Progenitor cell of endocrine pancreas (in vitro differentiated cells): Measurements from ENCODE around the gene SEC23A. TPM values are rescaled to one million over a fixed set of nuclear protein-coding genes. Genes with fewer than 3 reads are reported as not detected.
A peak's percentile ranks its signal among the peaks of the same experiment; 100 is the strongest.

ENCODE experiments used
- DNase-seq: peaks from one replicate; pipeline ENCODE4 v3.0.0; 2021; ENCODE audit warnings: low spot score; ENCODE audit not compliant: unreplicated experiment
- H3K27ac Mint-ChIP-seq: 2 replicates; pipeline ENCODE4 v1.8.0; 2021; ENCODE audit warnings: mild to moderate bottlenecking, moderate library complexity, mixed read lengths
- H3K27me3 Mint-ChIP-seq: 2 replicates; pipeline ENCODE4 v1.8.0; 2021; ENCODE audit warnings: mixed read lengths
- H3K36me3 Mint-ChIP-seq: 2 replicates; pipeline ENCODE4 v1.8.0; 2022; ENCODE audit warnings: mixed read lengths; ENCODE audit not compliant: insufficient read depth
- H3K4me1 Mint-ChIP-seq: 2 replicates; pipeline ENCODE4 v1.8.0; 2021; ENCODE audit warnings: low read depth, mixed read lengths
- H3K4me3 Mint-ChIP-seq: 2 replicates; pipeline ENCODE4 v1.8.0; 2021; ENCODE audit warnings: low read depth, mild to moderate bottlenecking, moderate library complexity, mixed read lengths
- H3K9me3 Mint-ChIP-seq: 2 replicates; pipeline ENCODE4 v1.8.0; 2021; ENCODE audit warnings: low read depth, mixed read lengths
- CTCF ChIP-seq: fragments of 200-600 bp; sonication (generic); IDR thresholded peaks from one replicate; pipeline ENCODE4 v1.5.0; 2021; ENCODE audit warnings: antibody characterized with exemption, mild to moderate bottlenecking; ENCODE audit not compliant: unreplicated experiment
- total RNA-seq: library from RNA; stranded (reverse); gene quantifications from 2 replicates; pipeline ENCODE4 v1.2.1, GENCODE V29; 2021

The SEC23A gene
- total RNA-seq, 1 donor from 2014 or later, result 69.5 TPM

GRCh38 chr14:39030209-39030608 is 72.8 kb downstream of the SEC23A start:
- Mint-ChIP-seq H3K27ac (no peak overlapping the region), H3K4me1 (peaks cover 37% of the 10 kb centered on the region), H3K27me3 (no peaks in the 10 kb centered on the region), H3K4me3 (no peak overlapping the region), H3K36me3 (peaks cover 22% of the 10 kb centered on the region), H3K9me3 (no peaks in the 10 kb centered on the region)
- no peak for TF ChIP-seq CTCF
- DNase-seq, result no peak

GRCh38 chr14:39029789-39030188 is 73.2 kb downstream of the SEC23A start:
- no peak overlapping the region for H3K27ac Mint-ChIP-seq
- no peak for TF ChIP-seq CTCF
- no peaks in the 10 kb centered on the region for H3K27me3 Mint-ChIP-seq
- no peak overlapping the region for H3K4me3 Mint-ChIP-seq
- H3K4me1 Mint-ChIP-seq, result peaks cover 41% of the 10 kb centered on the region
- no peak for DNase-seq
- H3K36me3 Mint-ChIP-seq, result peaks cover 22% of the 10 kb centered on the region
- no peaks in the 10 kb centered on the region for H3K9me3 Mint-ChIP-seq

GRCh38 chr14:39028620-39029019 is 74.4 kb downstream of the SEC23A start:
- DNase-seq, result no peak
- no peak overlapping the region for H3K4me3 Mint-ChIP-seq
- H3K27ac Mint-ChIP-seq, result peak overlapping the region; percentile 47
- no peaks in the 10 kb centered on the region for H3K9me3 Mint-ChIP-seq
- H3K36me3 Mint-ChIP-seq, result peaks cover 22% of the 10 kb centered on the region
- peaks cover 44% of the 10 kb centered on the region for H3K4me1 Mint-ChIP-seq
- TF ChIP-seq CTCF, result no peak
- no peaks in the 10 kb centered on the region for H3K27me3 Mint-ChIP-seq

GRCh38 chr14:39025810-39026627 is 77.0 kb downstream of the SEC23A start:
- peaks cover 22% of the 10 kb centered on the region for H3K36me3 Mint-ChIP-seq
- H3K9me3 Mint-ChIP-seq, result no peaks in the 10 kb centered on the region
- no peak for DNase-seq
- peaks cover 49% of the 10 kb centered on the region for H3K4me1 Mint-ChIP-seq
- no peaks in the 10 kb centered on the region for H3K27me3 Mint-ChIP-seq
- peak overlapping the region; percentile 16 for H3K4me3 Mint-ChIP-seq
- peak overlapping the region; percentile 79 for H3K27ac Mint-ChIP-seq
- TF ChIP-seq CTCF, result no peak

GRCh38 chr14:39025250-39025809 is 77.7 kb downstream of the SEC23A start:
- no peak for TF ChIP-seq CTCF
- H3K4me1 Mint-ChIP-seq, result peaks cover 49% of the 10 kb centered on the region
- no peak overlapping the region for H3K4me3 Mint-ChIP-seq
- DNase-seq, result no peak
- H3K9me3 Mint-ChIP-seq, result peaks cover under 1% of the 10 kb centered on the region
- H3K36me3 Mint-ChIP-seq, result peaks cover 15% of the 10 kb centered on the region
- peak overlapping the region; percentile 79 for H3K27ac Mint-ChIP-seq
- H3K27me3 Mint-ChIP-seq, result no peaks in the 10 kb centered on the region
